Right lobe of liver (tissue), 6 donors: ENCODE measurements around the gene DMRTC2. TPM values are rescaled to one million over a fixed set of nuclear protein-coding genes. Genes with fewer than 3 reads are reported as not detected.
A peak's percentile ranks its signal among the peaks of the same experiment; 100 is the strongest.

Source experiments
- ATAC-seq, 4 donors: fragments of 200-7000 bp; cut with Tn5 transposase; one replicate each; pipeline ENCODE4 v1.9.1; 2020; ENCODE audit warnings: mild to moderate bottlenecking in 4 of 4, moderate library complexity in 4 of 4
- DNase-seq, 3 donors: peaks; one replicate each; pipeline ENCODE4 v3.0.0-alpha.2; 2020
- H3K27ac ChIP-seq, 3 donors: fragments of 200-600 bp; one replicate each; pipeline ENCODE4 v1.8.0; 2022
- H3K27me3 ChIP-seq, 2 donors: fragments of 200-600 bp; one replicate each; pipeline ENCODE4 v1.8.0; 2022
- H3K36me3 ChIP-seq, 4 donors: fragments of 200-600 bp; sonication (generic) in 1 of 4; one replicate each; pipeline versions ENCODE4 v1.5.1 to v1.8.0; 2017 to 2022; ENCODE audit warnings: control low read depth in 1 of 4
- H3K4me1 ChIP-seq, 4 donors: fragments of 200-600 bp; sonication (generic) in 1 of 4; one replicate each; pipeline versions ENCODE4 v1.5.1 to v1.8.0; 2017 to 2022; ENCODE audit warnings: control low read depth in 1 of 4
- H3K4me3 ChIP-seq, 3 donors: fragments of 200-600 bp; one replicate each; pipeline ENCODE4 v1.8.0; 2022
- H3K9me3 ChIP-seq, 4 donors: fragments of 200-600 bp; sonication (generic) in 1 of 4; one replicate each; pipeline versions ENCODE4 v1.5.1 to v1.8.0; 2017 to 2022; ENCODE audit warnings: control low read depth in 1 of 4
- POLR2A ChIP-seq: fragments of 450-650 bp; IDR thresholded peaks from one replicate; pipeline ENCODE4 v1.6.1; 2017; ENCODE audit warnings: antibody characterized with exemption, mild to moderate bottlenecking
- whole genome bisulfite sequencing: methylation state at CpG from one replicate; pipeline ENCODE4 v1.1.6; 2018; ENCODE audit warnings: low coverage, low lambda C conversion rate; ENCODE audit not compliant: insufficient coverage; ENCODE audit errors: missing lambda C conversion rate; 5-methylcytosine and 5-hydroxymethylcytosine counted together
- intact Hi-C, 2 donors: fragments of 100-400 bp; cut with DNase I; formaldehyde crosslinking; loops; one replicate each; pipeline versions ENCODE4 v1.11.2 to v1.14.1; 2022
- total RNA-seq, 6 experiments: library from RNA; depleted of rRNA in 2 of 6; stranded (reverse); fragments of >200 nt in 2 of 6; fragmentation: NEBNext Ultra II Directional in 3 of 6; extraction: Animal tissue kit (Norgen Biotek cat#: 25700) in 3 of 6; gene quantifications; one replicate each; pipeline versions ENCODE4 v1.1.0 to v1.2.4, GENCODE V29; 2016 to 2023
- TF ChIP-seq, protein P1 (sequence below), 4 donors: fragments of 200-600 bp in 3 of 4; fragments of 450-650 bp in 1 of 4; IDR thresholded peaks; one replicate each; pipeline versions ENCODE4 v1.5.1 to v1.8.0; 2016 to 2022; ENCODE audit warnings: antibody characterized with exemption in 4 of 4, mild to moderate bottlenecking in 2 of 4
- donor health status: DM: no; HTN: yes; CAD: no.
- donor health status: DM: no; HTN: no; CAD: no.
- donor health status: DM: no; HTN: no; CAD: no.
- donor health status: DM: no; HTN: yes; CAD: no.
- donor health status: DM: no; HTN: yes; CAD: no.

DMRTC2 gene
- total RNA-seq, 6 experiments from 2014 or later = not detected

DNA sequence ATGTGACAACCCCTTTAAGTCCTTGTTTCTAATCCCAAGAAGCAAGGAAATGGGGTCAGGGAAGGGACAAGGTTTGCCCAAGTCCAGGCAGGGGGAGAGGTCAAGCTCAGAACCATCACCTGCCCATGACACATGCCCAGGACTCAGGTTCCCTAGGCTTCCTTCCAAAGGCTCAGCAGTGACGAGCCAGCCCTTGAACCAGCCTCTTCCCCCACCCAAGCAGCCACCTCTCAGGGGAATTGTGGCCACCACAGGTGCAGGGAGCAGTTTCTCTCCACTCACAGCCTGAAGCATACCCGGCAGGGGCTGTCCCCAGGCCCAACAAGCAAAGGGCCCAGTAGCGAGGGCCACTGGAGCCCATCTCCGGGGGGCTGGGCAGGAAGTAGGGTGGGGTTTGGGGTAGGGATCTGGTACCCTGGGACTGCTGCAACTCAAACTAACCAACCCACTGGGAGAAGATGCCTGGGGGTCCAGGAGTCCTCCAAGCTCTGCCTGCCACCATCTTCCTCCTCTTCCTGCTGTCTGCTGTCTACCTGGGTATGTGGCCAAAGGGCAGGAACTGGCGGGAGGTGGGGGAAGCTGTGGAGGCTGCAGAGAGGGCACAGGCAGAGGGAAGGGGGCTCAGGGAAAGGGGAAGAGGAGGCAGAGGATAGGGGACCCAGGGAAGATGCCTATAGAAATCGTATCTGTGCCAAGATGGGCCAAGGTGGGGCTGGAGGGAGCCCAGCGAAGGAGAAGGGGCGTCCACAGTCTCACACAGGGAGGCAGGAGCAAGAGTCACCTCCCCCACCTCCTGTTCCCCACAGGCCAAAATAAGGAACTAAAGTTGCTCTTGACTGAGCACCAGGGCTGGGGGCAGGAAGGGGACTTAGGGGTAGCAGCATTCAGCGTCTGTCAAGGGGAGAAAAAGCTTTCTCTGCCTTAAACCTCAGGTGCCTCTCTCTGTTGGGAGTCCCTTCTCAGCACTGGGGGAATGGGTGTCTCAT, 32.3 kb downstream of the DMRTC2 start, which contains the start of gene CD79A:
Gene CD79A (plus strand): TSS at position 433 of the 986 bp plus-strand sequence. CDS start 26 bp downstream, at position 459.
- no peaks in the 10 kb centered on the region for H3K27me3 ChIP-seq
- no peaks in the 10 kb centered on the region for H3K9me3 ChIP-seq
- intact Hi-C loops = loop anchor here in 1 of 2 donors (10.0 kb wide), 1 partner anchor 58 kb away; no protein-coding TSS in a partner anchor
- H3K27ac ChIP-seq = peak within 1 kb of the TSS in 1 of 3 donors; percentile 24
- ATAC-seq (peak; percentile 19 to 50 (median 34)), DNase-seq (no peak)
- WGBS = 81% methylated on average over 4 of the region's 9 CpGs
- no peak within 1 kb of the TSS for H3K4me3 ChIP-seq
- TF ChIP-seq, protein P1, sequence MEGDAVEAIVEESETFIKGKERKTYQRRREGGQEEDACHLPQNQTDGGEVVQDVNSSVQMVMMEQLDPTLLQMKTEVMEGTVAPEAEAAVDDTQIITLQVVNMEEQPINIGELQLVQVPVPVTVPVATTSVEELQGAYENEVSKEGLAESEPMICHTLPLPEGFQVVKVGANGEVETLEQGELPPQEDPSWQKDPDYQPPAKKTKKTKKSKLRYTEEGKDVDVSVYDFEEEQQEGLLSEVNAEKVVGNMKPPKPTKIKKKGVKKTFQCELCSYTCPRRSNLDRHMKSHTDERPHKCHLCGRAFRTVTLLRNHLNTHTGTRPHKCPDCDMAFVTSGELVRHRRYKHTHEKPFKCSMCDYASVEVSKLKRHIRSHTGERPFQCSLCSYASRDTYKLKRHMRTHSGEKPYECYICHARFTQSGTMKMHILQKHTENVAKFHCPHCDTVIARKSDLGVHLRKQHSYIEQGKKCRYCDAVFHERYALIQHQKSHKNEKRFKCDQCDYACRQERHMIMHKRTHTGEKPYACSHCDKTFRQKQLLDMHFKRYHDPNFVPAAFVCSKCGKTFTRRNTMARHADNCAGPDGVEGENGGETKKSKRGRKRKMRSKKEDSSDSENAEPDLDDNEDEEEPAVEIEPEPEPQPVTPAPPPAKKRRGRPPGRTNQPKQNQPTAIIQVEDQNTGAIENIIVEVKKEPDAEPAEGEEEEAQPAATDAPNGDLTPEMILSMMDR (IDR thresholded peaks at IDR 0.05) = no peak
- TF ChIP-seq POLR2A = no peak
- peaks cover 0 to 12% (median 0%) of the 10 kb centered on the region in 4 donors for H3K4me1 ChIP-seq
- no peaks in the 10 kb centered on the region for H3K36me3 ChIP-seq

DNA sequence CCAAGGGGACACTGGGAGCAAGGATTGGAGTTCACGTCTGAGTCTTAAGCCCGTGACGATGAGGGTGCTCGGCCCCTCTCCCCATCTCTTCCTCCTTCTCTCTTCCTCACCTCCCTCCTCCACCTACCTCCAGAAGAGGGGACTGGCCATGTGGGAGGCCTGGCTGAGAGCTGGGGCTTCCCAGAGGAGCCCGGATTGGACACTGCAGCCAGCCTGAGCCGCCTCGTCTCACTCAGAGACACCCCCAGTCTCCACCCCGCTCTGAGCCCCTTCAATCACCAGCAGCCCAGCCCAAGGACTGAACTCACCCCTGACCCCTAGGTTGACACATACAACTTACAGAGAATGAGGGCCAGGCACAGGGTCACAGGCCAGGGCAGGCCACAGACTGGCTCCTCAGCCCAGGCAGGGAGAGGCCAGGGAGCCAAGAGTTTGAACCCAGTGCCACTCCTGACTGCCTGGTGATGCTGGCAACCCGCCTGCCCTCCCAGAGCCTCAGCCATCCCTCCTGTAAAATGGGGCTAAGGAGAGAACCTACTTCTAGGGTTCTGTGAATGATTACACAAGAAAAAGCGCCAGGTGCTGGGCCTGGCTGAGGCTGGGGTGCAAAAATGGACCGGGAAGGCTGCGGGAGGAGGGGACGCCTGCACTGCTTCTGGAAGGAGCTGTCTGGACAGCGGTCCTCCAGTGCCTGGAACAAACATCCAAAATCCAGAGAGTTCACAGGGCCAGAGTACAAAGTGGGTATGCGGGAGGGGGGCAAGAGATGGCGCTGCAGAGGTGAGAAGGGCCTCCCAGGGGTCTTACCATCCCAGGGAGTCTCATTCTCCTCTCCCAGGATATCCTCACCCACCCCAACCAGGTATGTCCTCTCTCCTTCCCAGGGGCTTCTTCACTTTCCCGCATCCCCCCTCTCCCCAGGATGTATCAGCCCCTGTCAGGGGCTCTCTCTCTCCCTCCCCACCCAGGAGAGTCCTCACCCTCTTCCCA, 33.4 kb downstream of the DMRTC2 start:
- Histone ChIP-seq H3K27me3 (no peaks in the 10 kb centered on the region), H3K27ac (peak overlapping the region in 1 of 3 donors; percentile 24), H3K4me1 (peaks cover 0 to 1% (median 0%) of the 10 kb centered on the region in 4 donors), H3K36me3 (no peaks in the 10 kb centered on the region), H3K9me3 (no peaks in the 10 kb centered on the region), H3K4me3 (no peak overlapping the region)
- intact Hi-C loops = loop anchor here in 1 of 2 donors (10.0 kb wide), 1 partner anchor 57 kb away; no protein-coding TSS in a partner anchor
- TF ChIP-seq POLR2A = no peak
- TF ChIP-seq, protein P1 (IDR thresholded peaks at IDR 0.05) = no peak
- 71% methylated on average over 6 of the region's 17 CpGs for WGBS
- no peak for DNase-seq
- ATAC-seq = peak in 1 of 4 donors; percentile 5

DNA sequence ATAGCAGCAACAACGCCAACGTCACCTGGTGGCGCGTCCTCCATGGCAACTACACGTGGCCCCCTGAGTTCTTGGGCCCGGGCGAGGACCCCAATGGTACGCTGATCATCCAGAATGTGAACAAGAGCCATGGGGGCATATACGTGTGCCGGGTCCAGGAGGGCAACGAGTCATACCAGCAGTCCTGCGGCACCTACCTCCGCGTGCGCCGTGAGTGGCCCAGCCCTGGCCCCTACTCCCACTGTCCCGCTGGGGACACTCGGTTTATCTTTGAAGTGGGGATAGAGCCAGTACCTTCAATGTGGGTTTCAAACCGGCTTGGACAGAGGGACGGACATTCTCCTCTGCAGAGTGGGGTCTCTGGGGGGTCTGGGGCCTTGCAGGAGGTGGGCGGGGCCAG, 34.2 kb downstream of the DMRTC2 start:
- DNase-seq (no peak), ATAC-seq (no peak)

More for the DNA sequence above, 34.2 kb downstream of the DMRTC2 start:
- Histone ChIP-seq H3K27ac (no peak overlapping the region), H3K36me3 (no peaks in the 10 kb centered on the region), H3K4me1 (no peaks in the 10 kb centered on the region), H3K27me3 (no peaks in the 10 kb centered on the region), H3K4me3 (no peak overlapping the region), H3K9me3 (no peaks in the 10 kb centered on the region)
- no peak for TF ChIP-seq POLR2A
- TF ChIP-seq, protein P1 (IDR thresholded peaks at IDR 0.05) = no peak
- intact Hi-C loops = loop anchor here in 1 of 2 donors (10.0 kb wide), 1 partner anchor 56 kb away; no protein-coding TSS in a partner anchor
- WGBS = no CpG with 5 or more reads among the region's 21 CpGs
